Smooth muscle cell (in vitro differentiated cells): ENCODE results near the gene DCLK2. TPM values are rescaled to one million over a fixed set of nuclear protein-coding genes. Genes with fewer than 3 reads are reported as not detected.

Source experiments
- DNase-seq: peaks from one replicate; lab custom pipeline; 2025; ENCODE audit not compliant: unreplicated experiment; lab: John Stamatoyannopoulos, UW
- H2AFZ ChIP-seq: fragments of 200-600 bp; sonication (generic); 2 replicates; pipeline ENCODE4 v1.6.0; 2016; ENCODE audit warnings: antibody characterized with exemption, low read depth, mild to moderate bottlenecking
- H3F3A ChIP-seq: fragments of 200-600 bp; sonication (generic); 2 replicates; pipeline ENCODE4 v1.6.0; 2017; ENCODE audit warnings: antibody characterized with exemption, low read depth
- H3K27ac ChIP-seq: fragments of 200-600 bp; sonication (generic); 2 replicates; pipeline ENCODE4 v1.5.1; 2016; ENCODE audit warnings: low read depth, mild to moderate bottlenecking
- H3K27me3 ChIP-seq: fragments of 200-600 bp; sonication (generic); 2 replicates; pipeline ENCODE4 v1.6.1; 2016; ENCODE audit warnings: low read depth, mild to moderate bottlenecking
- H3K36me3 ChIP-seq: fragments of 200-600 bp; sonication (generic); 2 replicates; pipeline ENCODE4 v1.5.1; 2016; ENCODE audit warnings: low read depth
- H3K4me1 ChIP-seq: fragments of 200-600 bp; sonication (generic); 2 replicates; pipeline ENCODE4 v1.5.1; 2016; ENCODE audit warnings: low read depth
- H3K4me2 ChIP-seq: fragments of 200-600 bp; sonication (generic); 2 replicates; pipeline ENCODE4 v1.6.0; 2016; ENCODE audit warnings: mild to moderate bottlenecking
- H3K4me3 ChIP-seq: fragments of 200-600 bp; sonication (generic); 2 replicates; pipeline ENCODE4 v1.5.1; 2016; ENCODE audit warnings: mild to moderate bottlenecking
- H3K79me2 ChIP-seq: fragments of 200-600 bp; sonication (generic); 2 replicates; pipeline ENCODE4 v1.6.0; 2016; ENCODE audit warnings: low read depth, mild to moderate bottlenecking
- H3K9ac ChIP-seq: fragments of 200-600 bp; sonication (generic); 2 replicates; pipeline ENCODE4 v1.6.0; 2016; ENCODE audit warnings: low read depth
- H3K9me3 ChIP-seq: fragments of 200-600 bp; sonication (generic); replicated peaks from 2 replicates; pipeline ENCODE4 v1.5.1; 2016; ENCODE audit warnings: low read depth
- H4K20me1 ChIP-seq: fragments of 200-600 bp; sonication (generic); 2 replicates; pipeline ENCODE4 v1.6.0; 2016; ENCODE audit warnings: low read depth
- CTCF ChIP-seq: fragments of 200-600 bp; sonication (generic); IDR thresholded peaks from 2 replicates; pipeline ENCODE4 v1.5.1; 2017; ENCODE audit warnings: borderline replicate concordance, mild to moderate bottlenecking, antibody characterized with exemption; ENCODE audit not compliant: insufficient read depth, poor library complexity, severe bottlenecking
- WGBS: methylation state at CpG from one replicate; pipeline ENCODE4 v1.1.7; 2016; ENCODE audit warnings: low lambda C conversion rate; 5-methylcytosine and 5-hydroxymethylcytosine counted together
- polyA plus RNA-seq: library from polyadenylated mRNA; unstranded; fragments of >200 nt; fragmentation: Nextera tagmentation; extraction: Ambion mirVana; gene quantifications from 2 replicates; pipeline ENCODE4 v1.2.1, GENCODE V29; 2016
- total RNA-seq: library from RNA; depleted of rRNA; stranded (reverse); fragments of >200 nt; gene quantifications from 2 replicates; pipeline ENCODE4 v1.2.3, GENCODE V29; 2014

Gene DCLK2
- total and polyA plus RNA-seq, 2 experiments from 2014 or later: 1.3 to 4.8 TPM

GRCh38 chr4:150136481-150136880 is 58.2 kb downstream of the DCLK2 start:
- Histone ChIP-seq H3K27me3 (no peaks in the 10 kb centered on the region), H3K27ac (no peak overlapping the region)

GRCh38 chr4:150139297-150139865 is 61.1 kb downstream of the DCLK2 start:
- no peaks in the 10 kb centered on the region for H4K20me1 ChIP-seq
- WGBS: 89% methylated on average over 4 of the region's 4 CpGs
- no peaks in the 10 kb centered on the region for H3K36me3 ChIP-seq
- no peak overlapping the region for H3K9ac ChIP-seq
- no peak overlapping the region for H3K27ac ChIP-seq
- no peak overlapping the region for H3K4me2 ChIP-seq
- H3K27me3 ChIP-seq: no peaks in the 10 kb centered on the region
- no peaks in the 10 kb centered on the region for H3K9me3 ChIP-seq
- DNase-seq: no peak
- H3K4me1 ChIP-seq: no peaks in the 10 kb centered on the region
- H3F3A ChIP-seq: no peaks in the 10 kb centered on the region
- no peak overlapping the region for H3K4me3 ChIP-seq
- H2AFZ ChIP-seq: no peak overlapping the region
- no peaks in the 10 kb centered on the region for H3K79me2 ChIP-seq
- no peak for TF ChIP-seq CTCF

More at GRCh38 chr4:150136481-150136880, 58.2 kb downstream of the DCLK2 start:
- no peaks in the 10 kb centered on the region for H3K36me3 ChIP-seq
- H2AFZ ChIP-seq: no peak overlapping the region
- no peaks in the 10 kb centered on the region for H3K4me1 ChIP-seq
- no peaks in the 10 kb centered on the region for H3F3A ChIP-seq
- no peak overlapping the region for H3K4me2 ChIP-seq
- no peaks in the 10 kb centered on the region for H3K79me2 ChIP-seq
- TF ChIP-seq CTCF: no peak
- H3K4me3 ChIP-seq: no peak overlapping the region
- H3K9me3 ChIP-seq: no peaks in the 10 kb centered on the region
- H3K9ac ChIP-seq: no peak overlapping the region
- DNase-seq: no peak
- H4K20me1 ChIP-seq: no peaks in the 10 kb centered on the region

GRCh38 chr4:150140774-150141400 is 62.6 kb downstream of the DCLK2 start:
- no peaks in the 10 kb centered on the region for H3K27me3 ChIP-seq
- H3K9me3 ChIP-seq: no peaks in the 10 kb centered on the region
- H3K4me3 ChIP-seq: no peak overlapping the region
- no peak for TF ChIP-seq CTCF
- no peaks in the 10 kb centered on the region for H3F3A ChIP-seq
- no peak for DNase-seq
- no peak overlapping the region for H2AFZ ChIP-seq
- no peaks in the 10 kb centered on the region for H3K4me1 ChIP-seq
- WGBS: 71% methylated on average over 5 of the region's 5 CpGs
- no peak overlapping the region for H3K27ac ChIP-seq
- no peaks in the 10 kb centered on the region for H3K79me2 ChIP-seq
- H4K20me1 ChIP-seq: no peaks in the 10 kb centered on the region
- H3K4me2 ChIP-seq: peak overlapping the region; percentile 15
- no peaks in the 10 kb centered on the region for H3K36me3 ChIP-seq
- no peak overlapping the region for H3K9ac ChIP-seq

GRCh38 chr4:150141756-150142155 is 63.5 kb downstream of the DCLK2 start:
- no peaks in the 10 kb centered on the region for H3K9me3 ChIP-seq
- H2AFZ ChIP-seq: no peak overlapping the region
- 95% methylated on average over 2 of the region's 2 CpGs for WGBS
- no peaks in the 10 kb centered on the region for H3K36me3 ChIP-seq
- H3K27ac ChIP-seq: no peak overlapping the region
- H4K20me1 ChIP-seq: no peaks in the 10 kb centered on the region
- H3K4me1 ChIP-seq: no peaks in the 10 kb centered on the region
- H3K4me3 ChIP-seq: no peak overlapping the region
- no peaks in the 10 kb centered on the region for H3K79me2 ChIP-seq
- H3K27me3 ChIP-seq: no peaks in the 10 kb centered on the region
- no peak overlapping the region for H3K4me2 ChIP-seq
- H3F3A ChIP-seq: no peaks in the 10 kb centered on the region
- H3K9ac ChIP-seq: no peak overlapping the region
- DNase-seq: no peak
- TF ChIP-seq CTCF: no peak
